GM12878 (cell line): ENCODE results near the gene TJAP1. TPM values are rescaled to one million over a fixed set of nuclear protein-coding genes. Genes with fewer than 3 reads are reported as not detected.

Experiments used
- ATAC-seq: fragments of 200-7000 bp; cut with Tn5 transposase; 3 replicates; pipeline ENCODE4 v1.9.1; 2020; ENCODE audit warnings: mild to moderate bottlenecking, moderate library complexity
- BruUV-seq: library from RNA; stranded (reverse); fragments of 400-500 nt; replicated peaks from 2 replicates; lab custom pipeline; 2021; lab: Mats Ljungman, UMichigan
- CTCF ChIA-PET: fragments of 300-600 bp; sonication (Branson Sonifier 250); formaldehyde crosslinking; extraction: SDS; loops from one replicate; lab custom pipeline; 2021; ENCODE audit warnings: inconsistent platforms; lab: Yijun Ruan, JAX
- POLR2A ChIA-PET: fragments of 350-600 bp; formaldehyde crosslinking; extraction: SDS; loops from one replicate; lab custom pipeline; 2021; ENCODE audit warnings: inconsistent platforms; lab: Charles Lee
- RAD21 ChIA-PET: fragments of 300-600 bp; sonication (Branson Sonifier 250); formaldehyde crosslinking; loops from one replicate; lab custom pipeline; 2023; ENCODE audit warnings: antibody characterized with exemption; ENCODE audit not compliant: unreplicated experiment; lab: Charles Lee
- SMC1A ChIA-PET: fragments of 300-600 bp; sonication (Branson Sonifier 250); formaldehyde crosslinking; loops from one replicate; lab custom pipeline; 2023; ENCODE audit not compliant: unreplicated experiment, uncharacterized antibody; lab: Charles Lee
- DNase-seq: peaks from one replicate; pipeline ENCODE4 v3.0.0-alpha.2; 2011; ENCODE audit warnings: low read depth, low spot score
- FAIRE-seq: peaks from 3 replicates; lab custom pipeline; 2011; peaks lifted over from hg19 to GRCh38; lab: Jason Lieb, UNC
- H2AFZ ChIP-seq: 2 replicates; pipeline ENCODE4 v1.6.0; 2011; ENCODE audit warnings: low read depth, low read length, control low read depth; ENCODE audit not compliant: control insufficient read depth
- H3K27ac ChIP-seq: 2 replicates; pipeline ENCODE4 v1.5.1; 2011; ENCODE audit warnings: control low read depth; ENCODE audit not compliant: control insufficient read depth, insufficient read depth
- H3K27me3 ChIP-seq, 2 experiments: replicated peaks in 1 of 2; 2 replicates each; pipeline versions ENCODE4 v1.6.0 to v1.6.1; 2011; ENCODE audit warnings: low read length in 1 of 2; ENCODE audit not compliant: control insufficient read depth in 2 of 2, insufficient read depth in 2 of 2
- H3K36me3 ChIP-seq, 2 experiments: 2 replicates each; pipeline ENCODE4 v1.5.1; 2011; ENCODE audit warnings: low read length in 1 of 2; ENCODE audit not compliant: control insufficient read depth in 2 of 2, insufficient read depth in 2 of 2
- H3K4me1 ChIP-seq: 2 replicates; pipeline ENCODE4 v1.6.1; 2011; ENCODE audit warnings: mild to moderate bottlenecking, low read length, moderate library complexity, mixed read lengths; ENCODE audit not compliant: control insufficient read depth, insufficient read depth
- H3K4me2 ChIP-seq: 2 replicates; pipeline ENCODE4 v1.6.0; 2011; ENCODE audit warnings: control low read depth; ENCODE audit not compliant: control insufficient read depth, insufficient read depth
- H3K4me3 ChIP-seq: fragments of 200-600 bp; sonication (generic); 2 replicates; pipeline ENCODE4 v1.5.1; 2016
- H3K79me2 ChIP-seq: 2 replicates; pipeline ENCODE4 v1.6.0; 2011; ENCODE audit warnings: low read length; ENCODE audit not compliant: control insufficient read depth, insufficient read depth
- H3K9ac ChIP-seq: 2 replicates; pipeline ENCODE4 v1.8.0; 2011; ENCODE audit warnings: low read length, control low read depth, mixed read lengths; ENCODE audit not compliant: control insufficient read depth, insufficient read depth
- H3K9me3 ChIP-seq: replicated peaks from 3 replicates; pipeline ENCODE4 v1.5.1; 2011; ENCODE audit warnings: mild to moderate bottlenecking, low read length; ENCODE audit not compliant: control insufficient read depth, insufficient read depth
- H4K20me1 ChIP-seq: 2 replicates; pipeline ENCODE4 v1.6.0; 2011; ENCODE audit not compliant: control insufficient read depth, insufficient read depth
- CBX3 ChIP-seq: fragments of 200-600 bp; sonication (generic); IDR thresholded peaks from 2 replicates; pipeline ENCODE4 v1.6.1; 2016; ENCODE audit warnings: low read depth, borderline replicate concordance
- FOXK2 ChIP-seq: fragments of 450-650 bp; IDR thresholded peaks from 2 replicates; pipeline ENCODE4 v1.6.1; 2017; ENCODE audit warnings: mild to moderate bottlenecking, moderate library complexity
- FOXM1 ChIP-seq: IDR thresholded peaks from 2 replicates; pipeline ENCODE4 v1.6.1; 2012; ENCODE audit warnings: low read depth, mild to moderate bottlenecking, inconsistent platforms, low read length, moderate library complexity
- IKZF2 ChIP-seq, 2 experiments: fragments of 450-650 bp; IDR thresholded peaks; 2 replicates each; pipeline ENCODE4 v1.6.1; 2017; ENCODE audit warnings: mild to moderate bottlenecking in 2 of 2, moderate library complexity in 2 of 2
- KAT2A ChIP-seq: conservative IDR thresholded peaks from 2 replicates; pipeline ENCODE4 v1.6.1; 2011; ENCODE audit warnings: low read depth, low read length; ENCODE audit not compliant: control insufficient read depth
- NR2F1 ChIP-seq: fragments of 450-650 bp; conservative IDR thresholded peaks from 2 replicates; pipeline ENCODE4 v1.6.1; 2017; ENCODE audit warnings: mild to moderate bottlenecking
- PAX8 ChIP-seq: fragments of 450-650 bp; IDR thresholded peaks from 2 replicates; pipeline ENCODE4 v1.6.1; 2017; ENCODE audit warnings: mild to moderate bottlenecking, moderate library complexity
- RBBP5 ChIP-seq: fragments of 200-600 bp; sonication (generic); conservative IDR thresholded peaks from 2 replicates; pipeline ENCODE4 v1.6.1; 2016
- SIX5 ChIP-seq: IDR thresholded peaks from 2 replicates; pipeline ENCODE4 v1.6.1; 2011; ENCODE audit warnings: mild to moderate bottlenecking, low read depth, low read length, moderate library complexity; ENCODE audit not compliant: severe bottlenecking
- SRF ChIP-seq, 2 experiments: IDR thresholded peaks; 2 replicates each; pipeline ENCODE4 v1.6.1; 2011; ENCODE audit warnings: low read depth in 2 of 2, low read length in 2 of 2, mild to moderate bottlenecking in 1 of 2, moderate library complexity in 1 of 2
- YY1 ChIP-seq: IDR thresholded peaks from 2 replicates; pipeline ENCODE4 v1.6.1; 2011; ENCODE audit warnings: low read depth, mild to moderate bottlenecking, low read length
- ZZZ3 ChIP-seq: IDR thresholded peaks from 2 replicates; pipeline ENCODE4 v1.6.1; 2011; ENCODE audit warnings: low read depth; ENCODE audit not compliant: control insufficient read depth, insufficient read length
- WGBS: methylation state at CpG from one replicate; pipeline ENCODE4 v1.1.6; 2016; ENCODE audit warnings: low lambda C conversion rate; ENCODE audit not compliant: insufficient replicate concordance, insufficient coverage; ENCODE audit errors: missing lambda C conversion rate; 5-methylcytosine and 5-hydroxymethylcytosine counted together
- in situ Hi-C: fragments of 300-500 bp; cut with MboI; formaldehyde crosslinking; loops from 9 replicates; pipeline ENCODE4 v1.14.3; 2018; ENCODE audit warnings: mixed read lengths
- intact Hi-C: fragments of 100-400 bp; cut with micrococcal nuclease; formaldehyde crosslinking; loops from one replicate; pipeline ENCODE4 v1.14.2; 2022; ENCODE audit not compliant: unreplicated experiment
- polyA plus RNA-seq, 11 experiments: library from polyadenylated mRNA; depleted of rRNA in 4 of 11; unstranded in 6 of 11; stranded (reverse) in 5 of 11; fragments of >200 nt; fragmentation: Nextera tagmentation in 4 of 11; fragmentation: Illumina TruSeq in 1 of 11; extraction: Ambion mirVana in 4 of 11; extraction: Trizol in 1 of 11; gene quantifications; 1 replicate in 1 of 11; 2 replicates in 10 of 11; pipeline versions ENCODE4 v1.2.1 to v1.2.3, GENCODE V29; 2011 to 2016; ENCODE audit warnings: inconsistent platforms in 2 of 11, missing spikeins in 2 of 11, low read depth in 1 of 11
- total RNA-seq, 4 experiments: library from RNA; depleted of rRNA in 3 of 4; stranded (reverse); fragments of >200 nt in 3 of 4; fragmentation: Illumina TruSeq in 1 of 4; extraction: Trizol in 1 of 4; gene quantifications; 2 replicates each; pipeline versions ENCODE4 v1.2.1 to v1.2.3, GENCODE V29; 2013 to 2021
- TF ChIP-seq, protein P1 (sequence below): IDR thresholded peaks from 2 replicates; pipeline ENCODE4 v1.6.1; 2012; ENCODE audit warnings: mild to moderate bottlenecking, low read depth, low read length

Gene TJAP1
- total and polyA plus RNA-seq, 10 of the 15 experiments (the other 5 are each of a cell fraction or from before 2014, with no cell fraction given) = 0.11 to 22.6 (median 12.8) TPM

DNA sequence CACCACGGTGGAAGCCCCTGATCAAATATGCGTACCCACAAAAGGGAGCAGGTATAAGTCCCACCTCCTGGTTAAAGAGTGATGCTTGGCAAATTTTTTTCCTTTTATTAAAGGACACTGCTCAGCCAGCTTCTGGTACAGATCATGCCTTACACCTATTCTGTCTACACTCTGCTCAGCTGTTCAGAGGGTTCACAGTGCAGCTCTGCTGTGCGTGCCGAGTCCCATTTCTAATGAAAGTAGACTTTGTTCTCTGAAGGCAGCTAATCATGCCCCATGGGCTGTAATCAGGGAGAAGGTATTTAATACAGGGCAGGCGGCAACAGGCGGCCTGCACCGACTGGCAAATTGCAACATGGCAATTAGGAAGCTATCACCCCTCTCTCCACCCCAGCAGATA, 16.5 kb downstream of the TJAP1 start (continued):
- no peak for TF ChIP-seq IKZF2 (IDR thresholded peaks at IDR 0.05)
- TF ChIP-seq CBX3 = no peak
- no peak for TF ChIP-seq FOXK2
- no peak for TF ChIP-seq RBBP5

DNA sequence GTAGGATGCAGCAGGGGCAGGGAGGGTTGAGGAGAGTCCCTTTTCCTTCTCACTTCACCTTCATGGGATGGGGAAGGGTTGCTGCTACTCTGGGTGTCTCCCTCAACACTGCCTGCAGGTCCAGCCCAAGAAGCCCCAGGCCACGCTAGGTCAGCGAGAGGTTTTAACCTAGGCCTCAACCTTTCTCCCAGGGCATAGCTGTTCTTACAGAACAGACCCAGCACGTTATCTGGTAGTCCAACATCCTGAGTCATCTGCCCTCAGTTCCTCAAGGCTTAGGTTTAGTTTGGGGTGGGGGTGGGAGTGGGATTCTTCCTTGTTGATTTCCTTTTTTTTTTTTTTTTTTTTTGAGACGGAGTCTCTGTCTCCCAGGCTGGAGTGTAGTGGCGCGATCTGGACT, 17.0 kb downstream of the TJAP1 start:
- CTCF ChIA-PET = interaction anchor here (1.0 to 7.6 kb wide), 4 partner anchors 13 to 230 kb away, joined by 3 to 70 read pairs (median 4); partner anchors contain the start of gene LRRC73
- Histone ChIP-seq H3K9ac (no peak overlapping the region), H3K4me1 (no peaks in the 10 kb centered on the region), H3K79me2 (no peaks in the 10 kb centered on the region), H3K36me3 (peaks cover 0 to 6% of the 10 kb centered on the region in 2 experiments; a peak in 3 of 4 replicates), H3K9me3 (no peaks in the 10 kb centered on the region), H4K20me1 (no peaks in the 10 kb centered on the region; the same call in 1 of the 2 replicates), H3K27me3 (no peaks in the 10 kb centered on the region), H2AFZ (no peak overlapping the region), H3K27ac (no peak overlapping the region), H3K4me3 (no peak overlapping the region), H3K4me2 (no peak overlapping the region)
- TF ChIP-seq ZZZ3 (no peak), SRF (IDR thresholded peaks at IDR 0.05; ENCODE audit: low read depth in 2 of 2, low read length in 2 of 2) (no peak), PAX8 (no peak), YY1 (no peak), IKZF2 (IDR thresholded peaks at IDR 0.05) (no peak), NR2F1 (no peak), SIX5 (no peak), KAT2A (no peak), FOXM1 (no peak)
- TF ChIP-seq, protein P1, sequence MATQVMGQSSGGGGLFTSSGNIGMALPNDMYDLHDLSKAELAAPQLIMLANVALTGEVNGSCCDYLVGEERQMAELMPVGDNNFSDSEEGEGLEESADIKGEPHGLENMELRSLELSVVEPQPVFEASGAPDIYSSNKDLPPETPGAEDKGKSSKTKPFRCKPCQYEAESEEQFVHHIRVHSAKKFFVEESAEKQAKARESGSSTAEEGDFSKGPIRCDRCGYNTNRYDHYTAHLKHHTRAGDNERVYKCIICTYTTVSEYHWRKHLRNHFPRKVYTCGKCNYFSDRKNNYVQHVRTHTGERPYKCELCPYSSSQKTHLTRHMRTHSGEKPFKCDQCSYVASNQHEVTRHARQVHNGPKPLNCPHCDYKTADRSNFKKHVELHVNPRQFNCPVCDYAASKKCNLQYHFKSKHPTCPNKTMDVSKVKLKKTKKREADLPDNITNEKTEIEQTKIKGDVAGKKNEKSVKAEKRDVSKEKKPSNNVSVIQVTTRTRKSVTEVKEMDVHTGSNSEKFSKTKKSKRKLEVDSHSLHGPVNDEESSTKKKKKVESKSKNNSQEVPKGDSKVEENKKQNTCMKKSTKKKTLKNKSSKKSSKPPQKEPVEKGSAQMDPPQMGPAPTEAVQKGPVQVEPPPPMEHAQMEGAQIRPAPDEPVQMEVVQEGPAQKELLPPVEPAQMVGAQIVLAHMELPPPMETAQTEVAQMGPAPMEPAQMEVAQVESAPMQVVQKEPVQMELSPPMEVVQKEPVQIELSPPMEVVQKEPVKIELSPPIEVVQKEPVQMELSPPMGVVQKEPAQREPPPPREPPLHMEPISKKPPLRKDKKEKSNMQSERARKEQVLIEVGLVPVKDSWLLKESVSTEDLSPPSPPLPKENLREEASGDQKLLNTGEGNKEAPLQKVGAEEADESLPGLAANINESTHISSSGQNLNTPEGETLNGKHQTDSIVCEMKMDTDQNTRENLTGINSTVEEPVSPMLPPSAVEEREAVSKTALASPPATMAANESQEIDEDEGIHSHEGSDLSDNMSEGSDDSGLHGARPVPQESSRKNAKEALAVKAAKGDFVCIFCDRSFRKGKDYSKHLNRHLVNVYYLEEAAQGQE = no peak
- intact Hi-C loops (no loop called here), in situ Hi-C loops (no loop called here)
- SMC1A ChIA-PET = interaction anchor here (0.5 to 1.7 kb wide), 4 partner anchors 9 to 104 kb away, joined by 3 to 5 read pairs (median 4); no protein-coding TSS in a partner anchor
- DNase-seq (no peak), FAIRE-seq (no peak), ATAC-seq (no peak)
- BruUV-seq = no TSS peak
- RAD21 ChIA-PET = no interaction called here
- POLR2A ChIA-PET = interaction anchor here (0.6 to 1.2 kb wide), 3 partner anchors 53 to 715 kb away, joined by 3 to 6 read pairs (median 5); no protein-coding TSS in a partner anchor
- WGBS = 100% methylated on average over 3 of the region's 6 CpGs
